Raji (cell line): ENCODE results near the gene MUC5AC.

ENCODE experiments used
- POLR2A ChIP-seq: IDR thresholded peaks from 2 replicates; pipeline ENCODE4 v1.6.1; 2011; ENCODE audit warnings: low read depth, low read length, control low read depth; ENCODE audit not compliant: insufficient read depth

The MUC5AC gene

DNA sequence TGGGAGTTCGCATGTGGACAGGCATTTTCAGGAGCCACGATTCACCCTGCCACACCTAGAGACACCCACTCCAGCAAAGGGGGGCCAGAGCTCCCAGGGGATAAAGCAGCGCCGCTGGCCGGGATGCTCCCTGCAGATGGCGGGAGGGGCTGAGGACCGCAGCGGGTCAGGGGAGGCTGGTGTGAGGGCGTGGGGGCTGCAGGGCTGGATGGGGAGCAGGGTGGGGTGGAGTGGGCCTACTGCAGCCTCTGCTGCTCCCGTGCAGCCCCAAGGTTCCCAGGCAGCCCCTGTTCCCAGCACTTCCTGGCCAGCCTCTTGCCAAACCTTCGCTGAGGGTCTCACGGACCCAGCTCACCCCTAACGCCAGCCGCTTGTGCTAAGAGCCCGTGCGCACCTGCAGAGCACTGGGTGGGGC is 78.2 kb downstream of the MUC5AC start:
- TF ChIP-seq POLR2A, result no peak

DNA sequence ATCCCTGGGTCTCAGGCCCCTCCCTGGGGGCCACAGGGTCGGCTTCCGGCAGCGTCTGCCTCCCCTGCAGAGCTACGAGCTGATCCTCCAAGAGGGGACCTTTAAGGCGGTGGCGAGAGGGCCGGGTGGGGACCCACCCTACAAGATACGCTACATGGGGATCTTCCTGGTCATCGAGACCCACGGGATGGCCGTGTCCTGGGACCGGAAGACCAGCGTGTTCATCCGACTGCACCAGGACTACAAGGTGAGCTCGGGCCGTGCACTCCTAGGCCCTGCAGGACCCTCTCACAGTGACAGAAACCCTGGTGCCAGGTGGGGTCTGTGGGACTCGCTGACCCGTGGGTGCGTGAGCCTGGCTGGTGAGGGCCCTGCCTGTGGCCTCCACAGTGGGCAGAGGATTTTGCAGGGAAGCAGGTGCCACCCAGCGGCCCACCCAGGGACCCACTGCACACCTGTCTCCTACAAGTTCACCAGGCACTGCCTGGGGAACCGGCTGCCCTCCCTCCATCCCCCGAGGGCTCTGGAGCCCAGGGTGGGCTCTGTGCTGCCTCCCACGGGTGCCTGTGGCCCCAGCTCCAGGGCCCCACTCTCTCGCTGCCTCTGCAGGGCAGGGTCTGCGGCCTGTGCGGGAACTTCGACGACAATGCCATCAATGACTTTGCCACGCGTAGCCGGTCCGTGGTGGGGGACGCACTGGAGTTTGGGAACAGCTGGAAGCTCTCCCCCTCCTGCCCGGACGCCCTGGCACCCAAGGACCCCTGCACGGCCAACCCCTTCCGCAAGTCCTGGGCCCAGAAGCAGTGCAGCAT is 78.8 kb downstream of the MUC5AC start:
- TF ChIP-seq POLR2A, result no peak

DNA sequence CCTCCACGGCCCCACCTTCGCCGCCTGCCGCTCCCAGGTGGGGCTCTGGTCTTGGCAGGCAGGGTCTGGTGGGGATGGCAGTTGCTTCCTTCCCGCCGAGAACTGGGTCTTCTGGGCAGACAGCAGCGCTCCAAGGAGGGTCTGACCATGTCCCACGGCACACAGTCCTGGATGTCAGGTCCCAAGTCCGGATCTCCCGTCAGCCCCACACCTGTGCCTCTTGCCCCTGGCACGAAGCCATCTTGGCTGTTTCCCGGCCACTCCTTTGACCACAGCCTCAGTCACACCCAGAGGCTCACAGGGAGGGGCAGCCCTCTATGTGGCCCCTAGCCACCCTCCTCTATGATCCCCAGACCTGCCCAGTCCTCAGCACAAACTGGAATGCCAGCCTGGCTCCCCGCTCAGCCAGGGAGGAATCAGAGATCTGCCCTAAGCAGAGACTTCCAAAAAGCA is 79.4 kb downstream of the MUC5AC start:
- TF ChIP-seq POLR2A, result no peak

DNA sequence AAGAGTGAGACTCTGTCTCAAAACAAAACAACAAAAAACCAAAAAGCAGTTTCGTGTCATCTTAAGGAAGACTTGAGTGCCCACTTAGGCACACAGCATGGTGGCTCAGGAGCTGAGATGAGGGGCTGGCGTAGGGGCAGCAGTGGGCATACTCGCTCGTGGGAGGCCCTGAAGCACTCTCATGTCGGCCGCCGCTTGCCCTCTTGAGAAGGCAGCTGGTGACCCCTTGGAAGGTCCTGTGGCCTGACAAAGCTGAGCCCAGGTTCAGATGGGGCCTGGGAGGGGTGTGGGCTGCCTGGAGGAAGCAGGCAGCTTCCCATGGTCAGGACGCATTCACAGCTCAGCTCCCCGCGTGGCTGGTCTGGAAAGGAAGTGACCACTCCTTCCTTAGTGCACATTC is 80.1 kb downstream of the MUC5AC start:
- TF ChIP-seq POLR2A, result no peak

DNA sequence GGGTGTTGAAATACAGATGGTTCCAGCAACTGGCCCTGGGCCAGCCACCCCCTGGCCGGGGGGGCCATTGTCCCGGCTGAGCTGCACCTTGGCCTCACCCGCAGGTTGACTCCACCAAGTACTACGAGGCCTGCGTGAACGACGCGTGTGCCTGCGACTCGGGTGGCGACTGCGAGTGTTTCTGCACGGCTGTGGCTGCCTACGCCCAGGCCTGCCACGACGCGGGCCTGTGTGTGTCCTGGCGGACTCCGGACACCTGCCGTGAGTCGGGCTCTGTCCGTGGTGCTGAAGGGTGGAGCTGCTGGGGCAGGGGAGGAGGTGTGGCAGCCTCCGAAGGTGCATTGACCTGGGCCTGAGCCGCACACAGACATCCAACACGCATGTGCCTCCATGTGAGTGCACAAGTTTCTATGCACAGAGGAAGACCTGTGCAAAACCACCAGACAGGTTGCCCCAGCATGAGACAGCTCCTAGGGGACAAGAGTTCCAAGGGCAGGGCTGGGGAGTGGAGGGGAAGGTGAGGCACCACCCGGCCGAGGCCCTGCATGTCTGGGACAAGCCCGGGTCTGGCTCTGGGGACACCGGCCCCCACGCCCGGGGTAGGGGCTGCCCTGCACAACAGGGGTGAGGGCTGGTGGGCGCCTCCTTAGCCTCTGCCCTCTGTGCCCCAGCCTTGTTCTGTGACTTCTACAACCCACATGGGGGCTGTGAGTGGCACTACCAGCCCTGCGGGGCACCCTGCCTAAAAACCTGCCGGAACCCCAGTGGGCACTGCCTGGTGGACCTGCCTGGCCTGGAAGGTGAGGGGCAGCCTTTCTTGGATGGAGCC is 81.2 kb downstream of the MUC5AC start:
- no peak for TF ChIP-seq POLR2A

DNA sequence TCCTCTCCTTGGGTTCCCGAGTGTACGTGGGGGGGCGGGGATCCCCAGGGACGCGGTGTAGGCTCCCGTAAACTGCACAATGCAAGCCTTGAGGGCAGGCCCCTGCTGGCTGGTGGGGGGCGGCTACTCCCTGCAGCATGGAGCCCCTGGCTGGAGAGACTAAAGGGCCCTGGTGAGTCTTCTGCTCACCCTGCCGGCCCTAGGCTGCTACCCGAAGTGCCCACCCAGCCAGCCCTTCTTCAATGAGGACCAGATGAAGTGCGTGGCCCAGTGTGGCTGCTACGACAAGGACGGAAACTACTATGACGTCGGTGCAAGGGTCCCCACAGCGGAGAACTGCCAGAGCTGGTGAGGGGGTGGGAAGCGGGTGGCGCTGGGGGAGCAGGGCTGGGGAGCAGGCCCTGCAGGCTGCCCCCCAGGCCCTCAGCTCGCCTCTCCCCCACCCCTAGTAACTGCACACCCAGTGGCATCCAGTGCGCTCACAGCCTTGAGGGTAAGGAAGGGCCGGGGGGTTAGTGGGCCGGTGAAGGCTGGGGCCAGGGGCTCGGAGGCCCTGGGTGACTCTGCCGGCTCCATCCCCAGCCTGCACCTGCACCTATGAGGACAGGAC is 81.9 kb downstream of the MUC5AC start:
- TF ChIP-seq POLR2A, result no peak

DNA sequence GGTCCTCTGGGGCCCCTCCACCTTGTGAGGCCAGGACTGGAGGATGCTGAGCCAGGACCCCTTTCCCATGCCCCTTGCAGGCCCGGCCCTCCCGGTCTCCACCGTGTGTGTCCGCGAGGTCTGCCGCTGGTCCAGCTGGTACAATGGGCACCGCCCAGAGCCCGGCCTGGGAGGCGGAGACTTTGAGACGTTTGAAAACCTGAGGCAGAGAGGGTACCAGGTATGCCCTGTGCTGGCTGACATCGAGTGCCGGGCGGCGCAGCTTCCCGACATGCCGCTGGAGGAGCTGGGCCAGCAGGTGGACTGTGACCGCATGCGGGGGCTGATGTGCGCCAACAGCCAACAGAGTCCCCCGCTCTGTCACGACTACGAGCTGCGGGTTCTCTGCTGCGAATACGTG is 83.0 kb downstream of the MUC5AC start:
- TF ChIP-seq POLR2A, result no peak

DNA sequence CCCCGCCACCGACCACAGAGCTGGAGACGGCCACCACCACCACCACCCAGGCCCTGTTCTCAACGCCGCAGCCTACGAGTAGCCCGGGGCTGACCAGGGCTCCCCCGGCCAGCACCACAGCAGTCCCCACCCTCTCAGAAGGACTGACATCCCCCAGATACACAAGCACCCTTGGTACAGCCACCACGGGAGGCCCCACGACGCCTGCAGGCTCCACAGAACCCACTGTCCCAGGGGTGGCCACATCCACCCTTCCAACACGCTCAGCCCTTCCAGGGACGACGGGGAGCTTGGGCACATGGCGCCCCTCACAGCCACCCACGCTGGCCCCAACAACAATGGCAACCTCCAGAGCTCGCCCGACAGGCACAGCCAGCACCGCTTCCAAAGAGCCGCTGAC is 84.0 kb downstream of the MUC5AC start:
- no peak for TF ChIP-seq POLR2A

DNA sequence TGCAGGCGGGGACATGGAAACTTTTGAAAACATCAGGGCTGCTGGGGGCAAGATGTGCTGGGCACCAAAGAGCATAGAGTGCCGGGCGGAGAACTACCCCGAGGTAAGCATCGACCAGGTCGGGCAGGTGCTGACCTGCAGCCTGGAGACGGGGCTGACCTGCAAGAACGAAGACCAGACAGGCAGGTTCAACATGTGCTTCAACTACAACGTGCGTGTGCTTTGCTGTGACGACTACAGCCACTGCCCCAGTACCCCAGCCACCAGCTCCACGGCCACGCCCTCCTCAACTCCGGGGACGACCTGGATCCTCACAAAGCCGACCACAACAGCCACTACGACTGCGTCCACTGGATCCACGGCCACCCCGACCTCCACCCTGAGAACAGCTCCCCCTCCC is 84.5 kb downstream of the MUC5AC start:
- no peak for TF ChIP-seq POLR2A
